ENCODE results near the gene ATP23. TPM values are rescaled to one million over a fixed set of nuclear protein-coding genes. Genes with fewer than 3 reads are reported as not detected.
A peak's percentile ranks its signal among the peaks of the same experiment; 100 is the strongest.

Gene ATP23
- total and polyA plus RNA-seq, 4 experiments from 2014 or later = 6.1 to 22.9 (median 11.7) TPM

- POLR2A ChIA-PET (ENCODE audit: partially characterized antibody) = no interaction called here
- H3K4me3 Mint-ChIP-seq = no peak overlapping the region
- H3K4me1 Mint-ChIP-seq = peaks cover 5 to 7% (median 6%) of the 10 kb centered on the region in 4 donors
- H3K27ac Mint-ChIP-seq = peak overlapping the region in 3 of 7 donors; percentile 53 to 62 (median 60)
- no peaks in the 10 kb centered on the region for H3K4me1 ChIP-seq (ENCODE audit: insufficient read depth, low read length)
- H3K36me3 ChIP-seq (ENCODE audit: insufficient read depth, low read length) = no peaks in the 10 kb centered on the region
- no peaks in the 10 kb centered on the region for H3K36me3 Mint-ChIP-seq
- H3K4me3 ChIP-seq (ENCODE audit: low read length in 2 of 2) = no peak overlapping the region
- CTCF ChIA-PET (ENCODE audit: partially characterized antibody) = interaction anchor here (1.2 to 9.8 kb wide), 5 partner anchors 75 to 152 kb away, joined by 3 to 125 read pairs (median 3); no protein-coding TSS in a partner anchor
- H3K9me3 ChIP-seq (ENCODE audit: control insufficient read depth in 1 of 2, low read length in 2 of 2) = no peaks in the 10 kb centered on the region
- no peaks in the 10 kb centered on the region for H3K27me3 ChIP-seq (ENCODE audit: insufficient read depth, low read length)
- H3K9me3 Mint-ChIP-seq = no peaks in the 10 kb centered on the region
- DNase-seq = no peak
- intact Hi-C loops (cut with micrococcal nuclease) = no loop called here
- peaks cover 0 to 5% of the 10 kb centered on the region in 2 donors for H3K27me3 Mint-ChIP-seq
- H3K27ac ChIP-seq (ENCODE audit: low read depth, low read length) = no peak overlapping the region
Observed at GRCh38 chr12:57908511-57908910, 32.9 kb upstream of the ATP23 start.

GRCh38 chr12:57909056-57909455 is 32.3 kb upstream of the ATP23 start:
- no peak overlapping the region for H3K27ac ChIP-seq (ENCODE audit: low read depth, low read length)
- no peaks in the 10 kb centered on the region for H3K36me3 ChIP-seq (ENCODE audit: insufficient read depth, low read length)
- intact Hi-C loops (cut with micrococcal nuclease) = no loop called here
- no peak for DNase-seq
- Mint-ChIP-seq H3K4me3 (no peak overlapping the region), H3K27ac (no peak overlapping the region), H3K27me3 (peaks cover 0 to 5% of the 10 kb centered on the region in 2 donors), H3K9me3 (no peaks in the 10 kb centered on the region), H3K36me3 (no peaks in the 10 kb centered on the region), H3K4me1 (peaks cover 5 to 7% (median 6%) of the 10 kb centered on the region in 4 donors)
- no peaks in the 10 kb centered on the region for H3K4me1 ChIP-seq (ENCODE audit: insufficient read depth, low read length)
- no peak overlapping the region for H3K4me3 ChIP-seq (ENCODE audit: low read length in 2 of 2)
- H3K9me3 ChIP-seq (ENCODE audit: control insufficient read depth in 1 of 2, low read length in 2 of 2) = no peaks in the 10 kb centered on the region
- POLR2A ChIA-PET (ENCODE audit: partially characterized antibody) = no interaction called here
- H3K27me3 ChIP-seq (ENCODE audit: insufficient read depth, low read length) = no peaks in the 10 kb centered on the region
- CTCF ChIA-PET (ENCODE audit: partially characterized antibody) = interaction anchor here (1.2 to 9.8 kb wide), 5 partner anchors 75 to 152 kb away, joined by 3 to 125 read pairs (median 3); no protein-coding TSS in a partner anchor

GRCh38 chr12:57909611-57910010 is 31.8 kb upstream of the ATP23 start:
- H3K27ac ChIP-seq (ENCODE audit: low read depth, low read length) = no peak overlapping the region
- H3K27me3 ChIP-seq (ENCODE audit: insufficient read depth, low read length) = no peaks in the 10 kb centered on the region
- H3K4me1 ChIP-seq (ENCODE audit: insufficient read depth, low read length) = no peaks in the 10 kb centered on the region
- intact Hi-C loops (cut with micrococcal nuclease) = no loop called here
- CTCF ChIA-PET (ENCODE audit: partially characterized antibody) = interaction anchor here (0.6 to 9.8 kb wide), 4 partner anchors 77 to 153 kb away, joined by 3 to 125 read pairs (median 6); no protein-coding TSS in a partner anchor
- H3K9me3 ChIP-seq (ENCODE audit: control insufficient read depth in 1 of 2, low read length in 2 of 2) = no peaks in the 10 kb centered on the region
- POLR2A ChIA-PET (ENCODE audit: partially characterized antibody) = interaction anchor here (1.0 kb wide), 1 partner anchor 11 kb away, joined by 3 read pairs; no protein-coding TSS in a partner anchor
- Mint-ChIP-seq H3K27ac (no peak overlapping the region), H3K36me3 (no peaks in the 10 kb centered on the region), H3K27me3 (peaks cover 0 to 10% of the 10 kb centered on the region in 2 donors), H3K9me3 (no peaks in the 10 kb centered on the region), H3K4me1 (peaks cover 5 to 7% (median 6%) of the 10 kb centered on the region in 4 donors), H3K4me3 (no peak overlapping the region)
- H3K36me3 ChIP-seq (ENCODE audit: insufficient read depth, low read length) = no peaks in the 10 kb centered on the region
- DNase-seq = no peak
- no peak overlapping the region for H3K4me3 ChIP-seq (ENCODE audit: low read length in 2 of 2)

GRCh38 chr12:57918147-57918546 is 23.2 kb upstream of the ATP23 start:
- no peaks in the 10 kb centered on the region for H3K36me3 Mint-ChIP-seq
- no peaks in the 10 kb centered on the region for H3K9me3 ChIP-seq (ENCODE audit: control insufficient read depth in 1 of 2, low read length in 2 of 2)
- no peaks in the 10 kb centered on the region for H3K27me3 ChIP-seq (ENCODE audit: insufficient read depth, low read length)
- no peak for DNase-seq
- no peak overlapping the region for H3K4me3 ChIP-seq (ENCODE audit: low read length in 2 of 2)
- intact Hi-C loops (cut with micrococcal nuclease) = no loop called here
- H3K27me3 Mint-ChIP-seq = peaks cover 0 to 6% of the 10 kb centered on the region in 2 donors
- no peaks in the 10 kb centered on the region for H3K9me3 Mint-ChIP-seq
- no peak overlapping the region for H3K4me3 Mint-ChIP-seq
- no peaks in the 10 kb centered on the region for H3K36me3 ChIP-seq (ENCODE audit: insufficient read depth, low read length)
- H3K27ac Mint-ChIP-seq = no peak overlapping the region
- H3K4me1 Mint-ChIP-seq = no peaks in the 10 kb centered on the region
- POLR2A ChIA-PET (ENCODE audit: partially characterized antibody) = interaction anchor here (0.6 kb wide), 1 partner anchor 15 kb away, joined by 3 read pairs; no protein-coding TSS in a partner anchor
- no peaks in the 10 kb centered on the region for H3K4me1 ChIP-seq (ENCODE audit: insufficient read depth, low read length)
- no peak overlapping the region for H3K27ac ChIP-seq (ENCODE audit: low read depth, low read length)
- CTCF ChIA-PET (ENCODE audit: partially characterized antibody) = no interaction called here

GRCh38 chr12:57927086-57927485 is 14.3 kb upstream of the ATP23 start:
- H3K4me3 ChIP-seq (ENCODE audit: low read length in 2 of 2) = no peak overlapping the region
- no peak overlapping the region for H3K27ac Mint-ChIP-seq
- H3K27ac ChIP-seq (ENCODE audit: low read depth, low read length) = no peak overlapping the region
- H3K4me1 Mint-ChIP-seq = no peaks in the 10 kb centered on the region
- ChIA-PET CTCF (ENCODE audit: partially characterized antibody) (no interaction called here), POLR2A (ENCODE audit: partially characterized antibody) (no interaction called here)
- H3K27me3 Mint-ChIP-seq = no peaks in the 10 kb centered on the region
- no peaks in the 10 kb centered on the region for H3K9me3 ChIP-seq (ENCODE audit: control insufficient read depth in 1 of 2, low read length in 2 of 2)
- intact Hi-C loops (cut with micrococcal nuclease) = no loop called here
- no peaks in the 10 kb centered on the region for H3K27me3 ChIP-seq (ENCODE audit: insufficient read depth, low read length)
- no peaks in the 10 kb centered on the region for H3K36me3 Mint-ChIP-seq
- no peak overlapping the region for H3K4me3 Mint-ChIP-seq
- H3K4me1 ChIP-seq (ENCODE audit: insufficient read depth, low read length) = no peaks in the 10 kb centered on the region
- H3K9me3 Mint-ChIP-seq = no peaks in the 10 kb centered on the region
- DNase-seq = no peak
- no peaks in the 10 kb centered on the region for H3K36me3 ChIP-seq (ENCODE audit: insufficient read depth, low read length)

- H3K27ac ChIP-seq (ENCODE audit: low read depth, low read length) = no peak overlapping the region
- no peak overlapping the region for H3K4me3 ChIP-seq (ENCODE audit: low read length in 2 of 2)
- no peaks in the 10 kb centered on the region for H3K9me3 ChIP-seq (ENCODE audit: control insufficient read depth in 1 of 2, low read length in 2 of 2)
- CTCF ChIA-PET (ENCODE audit: partially characterized antibody) = no interaction called here
- Mint-ChIP-seq H3K27ac (peak overlapping the region in 1 of 7 donors; percentile 6), H3K4me1 (no peaks in the 10 kb centered on the region), H3K36me3 (peaks cover 0 to 4% of the 10 kb centered on the region in 2 donors), H3K27me3 (no peaks in the 10 kb centered on the region), H3K4me3 (no peak overlapping the region), H3K9me3 (no peaks in the 10 kb centered on the region)
- H3K27me3 ChIP-seq (ENCODE audit: insufficient read depth, low read length) = no peaks in the 10 kb centered on the region
- POLR2A ChIA-PET (ENCODE audit: partially characterized antibody) = no interaction called here
- H3K36me3 ChIP-seq (ENCODE audit: insufficient read depth, low read length) = no peaks in the 10 kb centered on the region
- intact Hi-C loops (cut with micrococcal nuclease) = no loop called here
- no peak for DNase-seq
- H3K4me1 ChIP-seq (ENCODE audit: insufficient read depth, low read length) = no peaks in the 10 kb centered on the region
Observed at GRCh38 chr12:57929092-57929830, 12.1 kb upstream of the ATP23 start.

- H3K27ac ChIP-seq (ENCODE audit: low read depth, low read length) = no peak overlapping the region
- POLR2A ChIA-PET (ENCODE audit: partially characterized antibody) = no interaction called here
- H3K4me1 ChIP-seq (ENCODE audit: insufficient read depth, low read length) = peaks cover 14% of the 10 kb centered on the region
- Mint-ChIP-seq H3K27me3 (no peaks in the 10 kb centered on the region), H3K9me3 (peaks cover 0 to 2% (median 0%) of the 10 kb centered on the region in 8 donors), H3K4me3 (peak overlapping the region in 1 of 8 donors; percentile 11), H3K4me1 (peaks cover 10 to 26% (median 14%) of the 10 kb centered on the region in 4 donors), H3K27ac (peak overlapping the region in 6 of 7 donors; percentile 98 to 100 (median 100)), H3K36me3 (peaks cover 4 to 5% of the 10 kb centered on the region in 2 donors)
- no peaks in the 10 kb centered on the region for H3K36me3 ChIP-seq (ENCODE audit: insufficient read depth, low read length)
- no peak overlapping the region for H3K4me3 ChIP-seq (ENCODE audit: low read length in 2 of 2)
- intact Hi-C loops (cut with micrococcal nuclease) = loop anchor here (5.0 kb wide), 1 partner anchor 243 kb away; the partner anchor contains the start of gene OS9
- no peak for DNase-seq
- no peaks in the 10 kb centered on the region for H3K9me3 ChIP-seq (ENCODE audit: control insufficient read depth in 1 of 2, low read length in 2 of 2)
- H3K27me3 ChIP-seq (ENCODE audit: insufficient read depth, low read length) = no peaks in the 10 kb centered on the region
- CTCF ChIA-PET (ENCODE audit: partially characterized antibody) = no interaction called here
Observed at GRCh38 chr12:57934819-57935218, 6.5 kb upstream of the ATP23 start.
